Bronchial epithelial cell (primary cell): ENCODE results near the gene ZNF84. TPM values are rescaled to one million over a fixed set of nuclear protein-coding genes. Genes with fewer than 3 reads are reported as not detected.

Experiments
- DNase-seq: peaks from one replicate; pipeline ENCODE4 v3.0.0-alpha.2; 2010; ENCODE audit warnings: low read depth
- FAIRE-seq: peaks from 2 replicates; lab custom pipeline; 2011; peaks lifted over from hg19 to GRCh38; lab: Jason Lieb, UNC
- H3K27me3 ChIP-seq: 2 replicates; pipeline ENCODE4 v1.5.1; 2011; ENCODE audit warnings: low read length; ENCODE audit not compliant: control insufficient read depth, insufficient read depth
- H3K36me3 ChIP-seq: 2 replicates; pipeline ENCODE4 v1.5.1; 2011; ENCODE audit warnings: low read length; ENCODE audit not compliant: control insufficient read depth, insufficient read depth
- H3K4me3 ChIP-seq: 2 replicates; pipeline ENCODE4 v1.5.1; 2011; ENCODE audit warnings: mild to moderate bottlenecking, low read depth, low read length, control low read depth
- total RNA-seq: library from RNA; depleted of rRNA; stranded (reverse); fragments of >200 nt; gene quantifications from 2 replicates; pipeline ENCODE4 v1.2.1, GENCODE V29; 2014
- TF ChIP-seq, protein P1 (sequence below): IDR thresholded peaks from 2 replicates; pipeline ENCODE4 v1.5.1; 2011; ENCODE audit warnings: mild to moderate bottlenecking, moderate library complexity, low read length, control low read depth, inconsistent platforms; ENCODE audit not compliant: insufficient read depth, severe bottlenecking

ZNF84 gene
- total RNA-seq, 1 donor from 2014 or later = 22.4 TPM

DNA sequence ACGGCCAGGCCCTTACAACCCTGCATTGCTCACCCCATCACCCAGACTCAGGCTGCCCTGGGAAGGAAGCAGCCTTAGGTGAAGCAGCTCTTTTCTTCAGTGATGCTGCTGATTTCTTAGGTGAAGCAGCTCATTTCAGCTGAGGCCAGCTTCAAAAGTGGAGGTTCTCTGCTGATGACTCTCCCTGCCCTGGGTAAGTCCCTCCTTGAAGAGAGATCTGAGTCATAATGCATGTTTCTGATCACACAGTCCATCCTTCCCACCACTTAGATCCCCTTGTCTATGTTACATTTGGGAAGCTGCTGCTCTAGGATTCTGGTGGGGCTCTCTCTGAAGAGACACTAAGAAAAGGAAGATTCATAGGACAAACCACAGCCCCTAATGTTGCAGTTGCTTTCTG lies 26.2 kb downstream of the ZNF84 start:
- Histone ChIP-seq H3K27me3 (no peaks in the 10 kb centered on the region), H3K4me3 (no peak overlapping the region), H3K36me3 (no peaks in the 10 kb centered on the region)
- FAIRE-seq (no peak), DNase-seq (no peak)
- TF ChIP-seq, protein P1, sequence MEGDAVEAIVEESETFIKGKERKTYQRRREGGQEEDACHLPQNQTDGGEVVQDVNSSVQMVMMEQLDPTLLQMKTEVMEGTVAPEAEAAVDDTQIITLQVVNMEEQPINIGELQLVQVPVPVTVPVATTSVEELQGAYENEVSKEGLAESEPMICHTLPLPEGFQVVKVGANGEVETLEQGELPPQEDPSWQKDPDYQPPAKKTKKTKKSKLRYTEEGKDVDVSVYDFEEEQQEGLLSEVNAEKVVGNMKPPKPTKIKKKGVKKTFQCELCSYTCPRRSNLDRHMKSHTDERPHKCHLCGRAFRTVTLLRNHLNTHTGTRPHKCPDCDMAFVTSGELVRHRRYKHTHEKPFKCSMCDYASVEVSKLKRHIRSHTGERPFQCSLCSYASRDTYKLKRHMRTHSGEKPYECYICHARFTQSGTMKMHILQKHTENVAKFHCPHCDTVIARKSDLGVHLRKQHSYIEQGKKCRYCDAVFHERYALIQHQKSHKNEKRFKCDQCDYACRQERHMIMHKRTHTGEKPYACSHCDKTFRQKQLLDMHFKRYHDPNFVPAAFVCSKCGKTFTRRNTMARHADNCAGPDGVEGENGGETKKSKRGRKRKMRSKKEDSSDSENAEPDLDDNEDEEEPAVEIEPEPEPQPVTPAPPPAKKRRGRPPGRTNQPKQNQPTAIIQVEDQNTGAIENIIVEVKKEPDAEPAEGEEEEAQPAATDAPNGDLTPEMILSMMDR = no peak

DNA sequence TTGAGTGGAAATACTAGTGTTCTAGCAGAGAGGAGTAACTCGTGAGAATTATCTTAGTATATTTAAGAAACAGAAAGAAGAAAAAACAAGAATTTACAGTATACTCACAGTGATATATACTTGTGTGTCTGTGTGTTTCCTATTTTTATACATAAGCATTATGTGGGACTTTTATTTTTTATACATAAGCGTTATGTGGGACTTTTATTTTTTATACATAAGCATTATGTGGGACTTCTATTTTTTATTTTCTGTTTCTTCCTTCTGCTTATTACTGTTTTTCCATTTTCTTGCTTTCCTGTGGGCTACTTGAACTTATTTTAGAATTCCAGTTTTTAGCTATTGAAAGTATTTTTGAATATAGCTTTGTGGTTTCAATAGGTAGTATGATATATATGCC lies 36.5 kb downstream of the ZNF84 start:
- no peak for DNase-seq
- TF ChIP-seq, protein P1 = no peak
- Histone ChIP-seq H3K27me3 (no peaks in the 10 kb centered on the region), H3K36me3 (no peaks in the 10 kb centered on the region), H3K4me3 (no peak overlapping the region)
- no peak for FAIRE-seq

DNA sequence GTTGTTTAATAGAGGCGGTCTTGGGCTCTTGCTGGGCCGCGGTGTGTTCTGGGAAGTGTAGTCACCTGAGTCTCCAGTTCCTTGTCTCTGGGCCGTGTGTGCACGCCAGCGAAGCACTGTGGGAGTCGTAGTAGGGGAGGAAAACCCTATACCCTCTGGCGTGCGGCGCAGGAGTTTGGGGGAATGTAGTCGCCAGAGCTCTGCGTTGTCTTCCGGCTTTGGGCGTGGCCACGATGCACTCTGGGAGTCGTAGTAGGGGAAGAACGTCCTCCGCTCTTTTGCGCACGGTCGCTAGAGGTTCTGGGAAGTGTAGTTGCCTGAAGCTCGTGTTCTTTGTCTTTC lies 42.7 kb downstream of the ZNF84 start:
- peak; percentile 98 for DNase-seq
- peak; percentile 62 for FAIRE-seq
- peaks cover 8% of the 10 kb centered on the region for H3K36me3 ChIP-seq
- TF ChIP-seq, protein P1 = no peak
- no peaks in the 10 kb centered on the region for H3K27me3 ChIP-seq
- H3K4me3 ChIP-seq = peak overlapping the region; percentile 89

DNA sequence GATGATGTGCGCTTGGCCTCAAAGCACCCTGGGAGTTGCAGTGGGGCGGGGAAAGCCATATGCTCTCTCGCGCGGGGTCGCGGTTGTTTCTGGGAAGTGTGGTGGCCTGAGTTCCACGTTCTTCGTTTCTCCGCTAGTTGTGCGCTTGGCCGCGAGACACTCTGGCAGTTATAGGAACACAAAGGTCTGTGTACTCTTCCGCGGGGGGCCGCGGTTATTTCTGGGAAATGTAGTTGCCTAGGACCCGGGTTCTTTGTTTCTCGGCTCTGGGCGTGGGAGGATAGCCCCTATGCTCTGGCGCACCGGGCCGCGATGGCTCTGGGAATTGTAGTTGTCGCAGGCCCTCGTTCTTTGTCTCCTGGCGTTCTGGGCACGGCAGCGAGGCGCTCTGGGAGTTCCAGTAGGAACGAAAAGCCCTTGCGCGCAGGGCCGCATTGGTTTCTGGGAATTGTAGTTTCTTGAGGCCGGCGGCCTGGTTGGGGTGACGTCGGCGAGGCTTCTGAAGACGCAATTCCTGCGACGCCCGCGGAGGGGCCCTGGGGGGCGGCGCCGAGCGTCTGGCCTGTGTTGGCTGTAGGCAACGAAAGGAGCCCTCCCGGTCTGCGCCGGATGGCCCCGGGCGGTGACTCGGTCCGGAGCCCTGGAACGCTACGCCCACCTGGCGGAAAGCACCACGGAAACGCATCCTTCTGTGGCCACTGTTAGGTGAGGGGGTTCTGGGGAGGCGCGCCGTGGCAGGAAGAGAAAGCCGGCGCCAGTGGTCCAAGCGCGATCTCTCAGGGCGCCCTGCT lies 43.3 kb downstream of the ZNF84 start, which contains the start of gene ZNF140:
Gene ZNF140, plus strand, starts transcription at position 556 of the 791 bp plus-strand sequence. CDS start 398 bp downstream, outside the sequence.
- TF ChIP-seq, protein P1 = no peak
- Histone ChIP-seq H3K27me3 (no peaks in the 10 kb centered on the region), H3K36me3 (peaks cover 11% of the 10 kb centered on the region), H3K4me3 (peak within 1 kb of the TSS; percentile 89)
- no peak for FAIRE-seq
- DNase-seq = peak; percentile 89

DNA sequence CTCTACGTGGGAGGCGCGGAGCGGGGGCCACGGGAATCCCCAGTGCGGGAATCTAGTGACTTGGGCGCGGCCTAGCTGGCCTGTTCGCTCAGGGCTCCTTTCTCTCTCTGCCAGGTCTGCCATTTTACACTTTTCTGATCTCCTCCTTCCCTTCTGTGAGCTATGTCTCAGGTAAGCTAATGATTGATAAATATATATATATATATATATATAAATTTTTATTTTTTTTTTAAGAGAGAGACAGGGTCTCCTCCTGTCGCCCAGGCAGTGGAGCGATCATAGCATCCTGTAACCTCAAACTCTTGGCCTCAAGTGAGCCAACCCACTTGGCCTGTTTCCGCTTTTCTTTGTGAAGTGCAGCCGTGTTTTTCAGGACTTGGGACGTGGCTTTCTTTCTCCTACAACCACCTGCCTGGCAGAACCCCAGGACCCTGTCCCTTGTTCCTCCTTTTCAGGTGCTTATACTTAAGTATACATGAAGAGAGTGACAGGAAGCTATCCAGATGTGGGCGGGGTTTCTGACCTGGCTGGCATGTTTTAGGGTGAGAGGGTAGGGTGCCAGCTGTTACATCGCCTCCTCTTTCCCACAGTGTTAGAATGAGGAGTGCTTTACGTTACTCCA lies 44.0 kb downstream of the ZNF84 start:
- FAIRE-seq (no peak), DNase-seq (no peak)
- TF ChIP-seq, protein P1 = no peak

More for the DNA sequence above, 44.0 kb downstream of the ZNF84 start:
- no peaks in the 10 kb centered on the region for H3K27me3 ChIP-seq
- peak overlapping the region; percentile 89 for H3K4me3 ChIP-seq
- H3K36me3 ChIP-seq = peaks cover 13% of the 10 kb centered on the region
